ENCODE results near the gene LUC7L3.

DNA sequence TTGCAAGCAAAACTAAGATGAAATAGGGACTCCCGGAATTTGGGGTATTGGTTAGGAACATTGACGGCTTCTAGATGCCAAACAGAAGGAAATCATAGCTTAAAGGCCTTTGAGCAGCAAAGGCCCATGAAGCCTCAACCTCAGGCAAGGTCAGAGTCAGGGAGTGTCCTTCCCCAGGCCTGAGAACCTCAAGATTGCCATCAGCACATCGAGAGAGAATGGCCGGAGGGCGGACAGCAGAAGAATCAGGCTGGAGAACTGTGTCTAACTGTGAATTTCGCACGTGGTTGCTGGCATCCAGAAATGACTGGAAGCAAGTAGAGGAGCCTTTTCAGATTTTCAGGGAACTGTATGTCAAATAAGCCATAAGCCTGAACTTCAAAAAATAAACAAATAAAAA, 72.7 kb downstream of the LUC7L3 start:
- TF ChIP-seq CTCF (IDR thresholded peaks at IDR 0.05) (no peak), POLR2A (IDR thresholded peaks at IDR 0.05) (no peak)

Data from body of pancreas (tissue), 4 donors.